Loucy (cell line): Measurements from ENCODE around the gene NRGN.

Source experiments
- H2AFZ ChIP-seq: fragments of 200-600 bp; sonication (generic); 2 replicates; pipeline ENCODE4 v1.6.0; 2016; ENCODE audit warnings: antibody characterized with exemption, mild to moderate bottlenecking, low read length, moderate library complexity
- H3F3A ChIP-seq: fragments of 200-600 bp; 2 replicates; pipeline ENCODE4 v1.6.0; 2016; ENCODE audit warnings: antibody characterized with exemption, low read depth, mild to moderate bottlenecking
- H3K27me3 ChIP-seq: fragments of 200-600 bp; sonication (generic); 2 replicates; pipeline ENCODE4 v1.6.1; 2014; ENCODE audit warnings: low read length, mild to moderate bottlenecking; ENCODE audit not compliant: insufficient read depth, poor library complexity, severe bottlenecking
- H3K36me3 ChIP-seq: fragments of 200-600 bp; sonication (generic); 2 replicates; pipeline ENCODE4 v1.6.1; 2016; ENCODE audit warnings: low read length; ENCODE audit not compliant: insufficient read depth
- H3K4me1 ChIP-seq: fragments of 200-600 bp; sonication (generic); 2 replicates; pipeline ENCODE4 v1.5.1; 2014; ENCODE audit warnings: low read length, mild to moderate bottlenecking; ENCODE audit not compliant: insufficient read depth, poor library complexity, severe bottlenecking
- H3K4me2 ChIP-seq: fragments of 200-600 bp; sonication (generic); 2 replicates; pipeline ENCODE4 v1.6.0; 2014; ENCODE audit warnings: antibody characterized with exemption, low read length, low read depth, mild to moderate bottlenecking; ENCODE audit not compliant: poor library complexity, severe bottlenecking
- H3K4me3 ChIP-seq: fragments of 200-600 bp; sonication (generic); 2 replicates; pipeline ENCODE4 v1.5.1; 2014; ENCODE audit warnings: low read length, mild to moderate bottlenecking, mixed read lengths; ENCODE audit not compliant: poor library complexity, severe bottlenecking
- H3K79me2 ChIP-seq: fragments of 200-600 bp; sonication (generic); 2 replicates; pipeline ENCODE4 v1.6.1; 2014; ENCODE audit warnings: low read length; ENCODE audit not compliant: insufficient read depth
- H3K9ac ChIP-seq: fragments of 200-600 bp; sonication (generic); 2 replicates; pipeline ENCODE4 v1.6.0; 2014; ENCODE audit warnings: mild to moderate bottlenecking, low read depth, low read length, moderate library complexity; ENCODE audit not compliant: poor library complexity, severe bottlenecking
- H3K9me2 ChIP-seq: fragments of 200-600 bp; sonication (generic); replicated peaks from 2 replicates; pipeline ENCODE4 v1.6.1; 2016; ENCODE audit warnings: low read depth, low read length, mixed read lengths
- H3K9me3 ChIP-seq: fragments of 200-600 bp; sonication (generic); 2 replicates; pipeline ENCODE4 v1.6.1; 2014; ENCODE audit warnings: mild to moderate bottlenecking, antibody characterized with exemption, low read length, low read depth; ENCODE audit not compliant: insufficient read depth
- H4K20me1 ChIP-seq: fragments of 200-600 bp; sonication (generic); 2 replicates; pipeline ENCODE4 v1.6.0; 2014; ENCODE audit warnings: antibody characterized with exemption, low read length, mild to moderate bottlenecking; ENCODE audit not compliant: insufficient read depth, poor library complexity, severe bottlenecking
- EZH2phosphoT487 ChIP-seq: fragments of 200-600 bp; IDR thresholded peaks from 2 replicates; pipeline ENCODE4 v1.6.1; 2018; ENCODE audit warnings: antibody characterized with exemption, mild to moderate bottlenecking, moderate library complexity, borderline replicate concordance
- TF ChIP-seq, protein P1 (sequence below): fragments of 200-600 bp; sonication (generic); conservative IDR thresholded peaks from 2 replicates; pipeline ENCODE4 v1.5.1; 2014; ENCODE audit warnings: mild to moderate bottlenecking, antibody characterized with exemption, low read length

The NRGN gene

GRCh38 chr11:124740277-124740882, 638 bp downstream of the NRGN start:
- peaks cover 26% of the 10 kb centered on the region for H3K4me1 ChIP-seq
- H3K4me2 ChIP-seq: peak overlapping the region; percentile 62
- TF ChIP-seq, protein P1, sequence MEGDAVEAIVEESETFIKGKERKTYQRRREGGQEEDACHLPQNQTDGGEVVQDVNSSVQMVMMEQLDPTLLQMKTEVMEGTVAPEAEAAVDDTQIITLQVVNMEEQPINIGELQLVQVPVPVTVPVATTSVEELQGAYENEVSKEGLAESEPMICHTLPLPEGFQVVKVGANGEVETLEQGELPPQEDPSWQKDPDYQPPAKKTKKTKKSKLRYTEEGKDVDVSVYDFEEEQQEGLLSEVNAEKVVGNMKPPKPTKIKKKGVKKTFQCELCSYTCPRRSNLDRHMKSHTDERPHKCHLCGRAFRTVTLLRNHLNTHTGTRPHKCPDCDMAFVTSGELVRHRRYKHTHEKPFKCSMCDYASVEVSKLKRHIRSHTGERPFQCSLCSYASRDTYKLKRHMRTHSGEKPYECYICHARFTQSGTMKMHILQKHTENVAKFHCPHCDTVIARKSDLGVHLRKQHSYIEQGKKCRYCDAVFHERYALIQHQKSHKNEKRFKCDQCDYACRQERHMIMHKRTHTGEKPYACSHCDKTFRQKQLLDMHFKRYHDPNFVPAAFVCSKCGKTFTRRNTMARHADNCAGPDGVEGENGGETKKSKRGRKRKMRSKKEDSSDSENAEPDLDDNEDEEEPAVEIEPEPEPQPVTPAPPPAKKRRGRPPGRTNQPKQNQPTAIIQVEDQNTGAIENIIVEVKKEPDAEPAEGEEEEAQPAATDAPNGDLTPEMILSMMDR: peak; percentile 24
- TF ChIP-seq EZH2phosphoT487: no peak
- peak overlapping the region; percentile 76; the same call in 1 of the 2 replicates for H2AFZ ChIP-seq
- H3K4me3 ChIP-seq: peak overlapping the region; percentile 74
- no peaks in the 10 kb centered on the region for H3F3A ChIP-seq
- no peaks in the 10 kb centered on the region for H3K79me2 ChIP-seq
- H3K9me2 ChIP-seq: no peaks in the 10 kb centered on the region
- H3K9me3 ChIP-seq: no peaks in the 10 kb centered on the region
- peak overlapping the region; percentile 54 for H3K9ac ChIP-seq
- no peaks in the 10 kb centered on the region for H3K36me3 ChIP-seq
- H3K27me3 ChIP-seq: no peaks in the 10 kb centered on the region
- H4K20me1 ChIP-seq: peaks cover 3% of the 10 kb centered on the region

DNA sequence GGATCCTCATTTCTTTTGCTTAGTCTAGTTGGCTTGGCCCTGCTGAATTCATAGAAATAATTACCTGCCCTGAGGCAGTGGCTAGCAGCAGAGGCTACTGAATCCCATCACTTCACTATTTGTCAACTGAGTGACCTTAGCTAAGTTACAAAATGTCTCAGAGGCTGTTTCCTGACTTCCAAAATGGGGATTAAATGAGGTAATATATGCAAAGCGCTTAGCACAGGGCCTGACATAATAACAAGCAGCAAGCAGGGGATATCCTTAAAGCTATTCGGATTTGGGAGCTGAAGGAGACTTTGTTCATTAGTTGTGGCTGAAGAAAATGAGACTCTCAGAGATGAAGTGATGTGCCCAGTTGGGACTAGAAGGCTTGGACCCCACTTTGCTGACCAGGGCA, 2.8 kb downstream of the NRGN start:
- no peaks in the 10 kb centered on the region for H3K27me3 ChIP-seq
- H2AFZ ChIP-seq: no peak overlapping the region
- no peaks in the 10 kb centered on the region for H3K9me3 ChIP-seq
- H3F3A ChIP-seq: no peaks in the 10 kb centered on the region
- H3K36me3 ChIP-seq: no peaks in the 10 kb centered on the region
- TF ChIP-seq, protein P1: no peak
- no peak for TF ChIP-seq EZH2phosphoT487
- H4K20me1 ChIP-seq: peaks cover 3% of the 10 kb centered on the region
- no peaks in the 10 kb centered on the region for H3K9me2 ChIP-seq
- H3K4me2 ChIP-seq: no peak overlapping the region
- H3K79me2 ChIP-seq: no peaks in the 10 kb centered on the region
- no peak overlapping the region for H3K9ac ChIP-seq
- H3K4me1 ChIP-seq: peaks cover 22% of the 10 kb centered on the region
- H3K4me3 ChIP-seq: no peak overlapping the region

- Histone ChIP-seq H3K4me3 (no peak overlapping the region), H3K27me3 (no peaks in the 10 kb centered on the region)
- TF ChIP-seq EZH2phosphoT487: no peak
- TF ChIP-seq, protein P1: no peak
These were observed 3.3 kb downstream of the NRGN start for GRCh38 chr11:124743050-124743449.

More at GRCh38 chr11:124743050-124743449, 3.3 kb downstream of the NRGN start:
- Histone ChIP-seq H3K4me2 (no peak overlapping the region), H3K36me3 (no peaks in the 10 kb centered on the region), H3K4me1 (peaks cover 22% of the 10 kb centered on the region), H3K79me2 (no peaks in the 10 kb centered on the region), H2AFZ (no peak overlapping the region), H3K9ac (no peak overlapping the region), H3K9me2 (no peaks in the 10 kb centered on the region), H3K9me3 (no peaks in the 10 kb centered on the region), H3F3A (no peaks in the 10 kb centered on the region), H4K20me1 (peaks cover 3% of the 10 kb centered on the region)
